IMR-90 (cell line): ENCODE results near the gene TBC1D22A.

Experiments
- BHLHE40 ChIP-seq: fragments of 150-350 bp; IDR thresholded peaks from 2 replicates; pipeline ENCODE4 v1.6.1; 2016; ENCODE audit warnings: mild to moderate bottlenecking, low read depth, low read length
- MAFK ChIP-seq: IDR thresholded peaks from 2 replicates; pipeline ENCODE4 v1.6.1; 2012; ENCODE audit warnings: low read depth, low read length, improper control_type of control experiment
- POLR2A ChIP-seq: IDR thresholded peaks from 2 replicates; pipeline ENCODE4 v1.6.1; 2012; ENCODE audit warnings: mild to moderate bottlenecking, low read depth, low read length
- RAD21 ChIP-seq: IDR thresholded peaks from 2 replicates; pipeline ENCODE4 v1.6.1; 2012; ENCODE audit warnings: low read length, improper control_type of control experiment
- RCOR1 ChIP-seq: IDR thresholded peaks from 2 replicates; pipeline ENCODE4 v1.6.1; 2012; ENCODE audit warnings: mild to moderate bottlenecking, low read length, improper control_type of control experiment; ENCODE audit not compliant: insufficient replicate concordance
- TF ChIP-seq, protein P1 (sequence below): conservative IDR thresholded peaks from 2 replicates; pipeline ENCODE4 v1.5.1; 2012; ENCODE audit warnings: mild to moderate bottlenecking, low read depth, low read length, improper control_type of control experiment

GRCh38 chr22:46723882-46724281, 38.6 kb upstream of the TBC1D22A start:
- no peak for TF ChIP-seq RAD21
- TF ChIP-seq, protein P1, sequence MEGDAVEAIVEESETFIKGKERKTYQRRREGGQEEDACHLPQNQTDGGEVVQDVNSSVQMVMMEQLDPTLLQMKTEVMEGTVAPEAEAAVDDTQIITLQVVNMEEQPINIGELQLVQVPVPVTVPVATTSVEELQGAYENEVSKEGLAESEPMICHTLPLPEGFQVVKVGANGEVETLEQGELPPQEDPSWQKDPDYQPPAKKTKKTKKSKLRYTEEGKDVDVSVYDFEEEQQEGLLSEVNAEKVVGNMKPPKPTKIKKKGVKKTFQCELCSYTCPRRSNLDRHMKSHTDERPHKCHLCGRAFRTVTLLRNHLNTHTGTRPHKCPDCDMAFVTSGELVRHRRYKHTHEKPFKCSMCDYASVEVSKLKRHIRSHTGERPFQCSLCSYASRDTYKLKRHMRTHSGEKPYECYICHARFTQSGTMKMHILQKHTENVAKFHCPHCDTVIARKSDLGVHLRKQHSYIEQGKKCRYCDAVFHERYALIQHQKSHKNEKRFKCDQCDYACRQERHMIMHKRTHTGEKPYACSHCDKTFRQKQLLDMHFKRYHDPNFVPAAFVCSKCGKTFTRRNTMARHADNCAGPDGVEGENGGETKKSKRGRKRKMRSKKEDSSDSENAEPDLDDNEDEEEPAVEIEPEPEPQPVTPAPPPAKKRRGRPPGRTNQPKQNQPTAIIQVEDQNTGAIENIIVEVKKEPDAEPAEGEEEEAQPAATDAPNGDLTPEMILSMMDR, result no peak
- no peak for TF ChIP-seq RCOR1
- TF ChIP-seq POLR2A, result no peak
- no peak for TF ChIP-seq MAFK
- TF ChIP-seq BHLHE40, result no peak
